ENCODE data around the gene SIN3A. TPM values are rescaled to one million over a fixed set of nuclear protein-coding genes. Genes with fewer than 3 reads are reported as not detected.

The SIN3A gene
- total RNA-seq, 1 experiment from 2014 or later: 91.8 TPM

- H3K36me3 ChIP-seq (ENCODE audit: low read depth): peaks cover 19% of the 10 kb centered on the region; the same call in 1 of the 2 replicates
- H3K9me3 ChIP-seq (ENCODE audit: insufficient read depth, low read depth): no peaks in the 10 kb centered on the region
- ChIA-PET POLR2A (ENCODE audit: unreplicated experiment) (no interaction called here), CTCF (no interaction called here)
- DNase-seq: no peak
- H2AFZ ChIP-seq: no peak overlapping the region
- TF ChIP-seq CTCF (conservative IDR thresholded peaks at IDR 0.05) (no peak), EZH2 (IDR thresholded peaks at IDR 0.05; ENCODE audit: low read depth) (no peak)
- no peak overlapping the region for H3K4me3 ChIP-seq
- H3K4me1 ChIP-seq (replicated peaks; ENCODE audit: insufficient read depth): no peaks in the 10 kb centered on the region
- H4K20me1 ChIP-seq (ENCODE audit: insufficient read depth): peaks cover 58% of the 10 kb centered on the region
- H3K27ac ChIP-seq: no peak overlapping the region
- no peak overlapping the region for H3K4me2 ChIP-seq
- 0 out of 2 replicates have a peak, but pooled peaks cover 6% of the 10 kb centered on the region for H3F3A ChIP-seq (ENCODE audit: insufficient read depth, low read depth)
- intact Hi-C loops (cut with micrococcal nuclease; ENCODE audit: unreplicated experiment): loop anchor here (10.0 kb wide), 1 partner anchor 45 kb away; no protein-coding TSS in a partner anchor
- H3K9me2 ChIP-seq (ENCODE audit: insufficient read depth): no peaks in the 10 kb centered on the region
- BruUV-seq (replicated peaks): no TSS peak
- peaks cover 62% of the 10 kb centered on the region for H3K79me2 ChIP-seq (ENCODE audit: low read depth)
- H3K27me3 ChIP-seq (ENCODE audit: insufficient read depth, low read depth): no peaks in the 10 kb centered on the region
Measured at GRCh38 chr15:75430259-75430658, 21.2 kb downstream of the SIN3A start.

- H3K4me1 ChIP-seq (replicated peaks; ENCODE audit: insufficient read depth): no peaks in the 10 kb centered on the region
- H3F3A ChIP-seq (ENCODE audit: insufficient read depth, low read depth): peaks cover 4% of the 10 kb centered on the region; the same call in 1 of the 2 replicates
- H3K9me3 ChIP-seq (ENCODE audit: insufficient read depth, low read depth): no peaks in the 10 kb centered on the region
- no peaks in the 10 kb centered on the region for H3K27me3 ChIP-seq (ENCODE audit: insufficient read depth, low read depth)
- peaks cover 45% of the 10 kb centered on the region for H4K20me1 ChIP-seq (ENCODE audit: insufficient read depth)
- H3K36me3 ChIP-seq (ENCODE audit: low read depth): peaks cover 19% of the 10 kb centered on the region; the same call in 1 of the 2 replicates
- H3K79me2 ChIP-seq (ENCODE audit: low read depth): peaks cover 49% of the 10 kb centered on the region
- H2AFZ ChIP-seq: no peak overlapping the region
- POLR2A ChIA-PET (ENCODE audit: unreplicated experiment): no interaction called here
- DNase-seq: no peak
- intact Hi-C loops (cut with micrococcal nuclease; ENCODE audit: unreplicated experiment): no loop called here
- H3K4me2 ChIP-seq: no peak overlapping the region
- no TSS peak for BruUV-seq (replicated peaks)
- CTCF ChIA-PET: interaction anchor here (0.7 kb wide), 1 partner anchor 60 kb away, joined by 3 read pairs; the partner anchor contains the start of gene MAN2C1
- no peaks in the 10 kb centered on the region for H3K9me2 ChIP-seq (ENCODE audit: insufficient read depth)
- H3K4me3 ChIP-seq: no peak overlapping the region
- TF ChIP-seq CTCF (conservative IDR thresholded peaks at IDR 0.05): no peak
- TF ChIP-seq EZH2 (IDR thresholded peaks at IDR 0.05; ENCODE audit: low read depth): no peak
- no peak overlapping the region for H3K27ac ChIP-seq
Measured at GRCh38 chr15:75428152-75428551, 23.3 kb downstream of the SIN3A start.

GRCh38 chr15:75425966-75426500 is 25.5 kb downstream of the SIN3A start:
- ChIA-PET CTCF (no interaction called here), POLR2A (ENCODE audit: unreplicated experiment) (interaction anchor here (0.6 kb wide), 1 partner anchor 51 kb away, joined by 4 read pairs; no protein-coding TSS in a partner anchor)
- H3K4me3 ChIP-seq: no peak overlapping the region
- intact Hi-C loops (cut with micrococcal nuclease; ENCODE audit: unreplicated experiment): no loop called here
- peaks cover 38% of the 10 kb centered on the region for H3K36me3 ChIP-seq (ENCODE audit: low read depth)
- H4K20me1 ChIP-seq (ENCODE audit: insufficient read depth): peaks cover 34% of the 10 kb centered on the region
- no peaks in the 10 kb centered on the region for H3K4me1 ChIP-seq (replicated peaks; ENCODE audit: insufficient read depth)
- no peak overlapping the region for H3K27ac ChIP-seq
- H3K27me3 ChIP-seq (ENCODE audit: insufficient read depth, low read depth): no peaks in the 10 kb centered on the region
- H3K4me2 ChIP-seq: no peak overlapping the region
- no peak overlapping the region for H2AFZ ChIP-seq
- no peaks in the 10 kb centered on the region for H3K9me3 ChIP-seq (ENCODE audit: insufficient read depth, low read depth)
- DNase-seq: no peak
- peaks cover 35% of the 10 kb centered on the region for H3K79me2 ChIP-seq (ENCODE audit: low read depth)
- H3F3A ChIP-seq (ENCODE audit: insufficient read depth, low read depth): peaks cover 8% of the 10 kb centered on the region
- no peaks in the 10 kb centered on the region for H3K9me2 ChIP-seq (ENCODE audit: insufficient read depth)
- no TSS peak for BruUV-seq (replicated peaks)
- TF ChIP-seq CTCF (conservative IDR thresholded peaks at IDR 0.05): no peak
- TF ChIP-seq EZH2 (IDR thresholded peaks at IDR 0.05; ENCODE audit: low read depth): no peak

Data from PC-9 (cell line).